ENCODE measurements around the gene MYH13.

DNA sequence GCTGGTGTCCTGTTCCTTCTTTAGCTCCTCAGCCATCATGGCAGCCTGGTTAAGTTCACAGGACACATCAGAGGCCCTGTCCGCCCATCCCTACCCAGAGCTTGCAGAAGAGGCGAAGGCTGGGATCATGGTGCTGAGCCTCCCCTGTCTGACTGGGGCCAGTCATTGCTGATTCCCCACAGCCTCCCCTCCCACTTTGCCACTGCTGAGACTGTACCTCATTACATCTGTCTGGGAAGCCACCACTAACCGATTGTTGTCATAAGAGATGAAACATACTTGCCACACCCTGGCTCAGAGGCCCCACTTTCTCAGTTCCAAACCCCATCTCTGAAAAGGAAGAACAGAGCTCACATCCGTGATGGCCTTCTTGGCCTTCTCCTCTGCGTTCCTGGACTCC lies 66.2 kb downstream of the MYH13 start:
- no peak for TF ChIP-seq EZH2phosphoT487 (IDR thresholded peaks at IDR 0.05; ENCODE audit: borderline replicate concordance, low read depth, low read length)
- TF ChIP-seq, protein P1, sequence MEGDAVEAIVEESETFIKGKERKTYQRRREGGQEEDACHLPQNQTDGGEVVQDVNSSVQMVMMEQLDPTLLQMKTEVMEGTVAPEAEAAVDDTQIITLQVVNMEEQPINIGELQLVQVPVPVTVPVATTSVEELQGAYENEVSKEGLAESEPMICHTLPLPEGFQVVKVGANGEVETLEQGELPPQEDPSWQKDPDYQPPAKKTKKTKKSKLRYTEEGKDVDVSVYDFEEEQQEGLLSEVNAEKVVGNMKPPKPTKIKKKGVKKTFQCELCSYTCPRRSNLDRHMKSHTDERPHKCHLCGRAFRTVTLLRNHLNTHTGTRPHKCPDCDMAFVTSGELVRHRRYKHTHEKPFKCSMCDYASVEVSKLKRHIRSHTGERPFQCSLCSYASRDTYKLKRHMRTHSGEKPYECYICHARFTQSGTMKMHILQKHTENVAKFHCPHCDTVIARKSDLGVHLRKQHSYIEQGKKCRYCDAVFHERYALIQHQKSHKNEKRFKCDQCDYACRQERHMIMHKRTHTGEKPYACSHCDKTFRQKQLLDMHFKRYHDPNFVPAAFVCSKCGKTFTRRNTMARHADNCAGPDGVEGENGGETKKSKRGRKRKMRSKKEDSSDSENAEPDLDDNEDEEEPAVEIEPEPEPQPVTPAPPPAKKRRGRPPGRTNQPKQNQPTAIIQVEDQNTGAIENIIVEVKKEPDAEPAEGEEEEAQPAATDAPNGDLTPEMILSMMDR (conservative IDR thresholded peaks at IDR 0.05; ENCODE audit: low read length) = no peak
